ENCODE results near the gene OR5A2.
"Not testable (repeated sequence)": the region's sequence is repeated elsewhere in the genome, so short reads cannot be mapped to it uniquely, and the experiment has no call there.

Gene OR5A2

DNA sequence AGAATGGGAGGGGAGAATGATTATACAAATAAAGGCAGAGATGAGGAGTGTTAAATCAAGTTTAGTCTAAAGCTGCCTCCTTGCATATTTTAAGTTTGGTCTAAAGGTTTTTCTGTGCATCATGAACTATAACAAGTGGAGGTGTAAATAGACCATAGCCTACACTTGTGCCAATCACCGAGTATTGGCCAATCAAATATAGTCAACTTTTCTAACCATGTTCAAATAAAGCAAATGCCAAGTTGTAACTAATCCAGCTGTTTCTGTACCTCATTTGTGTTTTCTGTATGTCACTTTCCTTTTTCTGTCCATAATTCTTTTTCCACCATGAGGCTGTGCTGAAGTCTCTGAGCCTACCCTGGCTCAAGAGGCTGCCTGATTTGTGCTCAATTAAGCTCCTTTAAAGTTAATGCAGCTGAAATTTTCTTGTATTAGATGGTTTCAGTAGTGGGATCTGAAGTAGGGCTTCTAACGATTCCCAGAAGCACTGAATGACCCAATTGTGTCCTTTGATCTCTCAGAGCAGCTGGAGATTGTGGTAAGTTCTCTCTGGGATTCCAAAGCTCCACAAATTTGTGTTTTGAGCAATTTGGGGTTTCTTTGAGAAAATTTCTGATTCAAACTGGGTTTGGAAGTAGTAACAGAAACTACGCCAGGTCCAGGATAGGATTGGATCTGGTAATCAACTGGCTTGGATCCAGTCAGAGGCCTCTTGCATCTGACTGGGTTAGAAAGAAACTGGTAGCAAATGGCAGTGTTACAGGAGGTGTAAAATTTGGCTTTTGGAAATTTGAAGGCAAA lies 25.6 kb downstream of the OR5A2 start:
- Histone ChIP-seq H3K27ac (ENCODE audit: low read depth, low read length) (no peak overlapping the region), H3K4me1 (ENCODE audit: control insufficient read depth in 5 of 5, insufficient read depth in 5 of 5, low read length in 5 of 5) (no peaks in the 10 kb centered on the region), H3K9me3 (ENCODE audit: control insufficient read depth in 5 of 5, low read length in 5 of 5) (peaks cover 0 to 9% (median 5%) of the 10 kb centered on the region in 5 donors), H3K9ac (ENCODE audit: low read length in 5 of 5) (no peak overlapping the region), H3K36me3 (ENCODE audit: control insufficient read depth in 5 of 5, insufficient read depth in 5 of 5, low read length in 5 of 5) (no peaks in the 10 kb centered on the region), H3K4me3 (ENCODE audit: low read depth in 1 of 5, low read length in 5 of 5) (no peak overlapping the region), H3K27me3 (ENCODE audit: control insufficient read depth in 5 of 5, insufficient read depth in 4 of 5, low read length in 5 of 5) (no peaks in the 10 kb centered on the region)

DNA sequence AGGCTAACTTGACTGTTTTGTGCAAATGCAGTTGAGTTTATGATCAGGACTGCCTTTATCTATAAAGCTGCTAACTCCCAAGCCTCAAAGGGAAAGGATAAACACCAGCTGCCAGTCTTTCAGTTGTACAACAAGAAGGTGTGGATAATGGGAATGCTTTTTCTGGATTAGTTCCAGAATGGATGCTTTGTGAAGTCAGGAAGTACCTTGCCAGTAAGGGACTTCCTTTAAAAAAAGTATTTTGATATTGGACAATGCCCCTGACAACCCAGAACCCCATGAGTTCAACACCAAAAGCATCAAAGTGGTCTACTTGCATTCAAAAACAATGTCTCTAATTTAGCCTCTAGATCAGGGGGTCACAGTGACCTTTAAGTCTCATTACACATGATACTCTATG lies 32.0 kb downstream of the OR5A2 start:
- Histone ChIP-seq H3K4me1 (ENCODE audit: control insufficient read depth in 5 of 5, insufficient read depth in 5 of 5, low read length in 5 of 5) (no peaks in the 10 kb centered on the region), H3K36me3 (ENCODE audit: control insufficient read depth in 5 of 5, insufficient read depth in 5 of 5, low read length in 5 of 5) (no peaks in the 10 kb centered on the region), H3K27ac (ENCODE audit: low read depth, low read length) (no peak overlapping the region), H3K27me3 (ENCODE audit: control insufficient read depth in 5 of 5, insufficient read depth in 4 of 5, low read length in 5 of 5) (no peaks in the 10 kb centered on the region), H3K4me3 (ENCODE audit: low read depth in 1 of 5, low read length in 5 of 5) (no peak overlapping the region), H3K9me3 (ENCODE audit: control insufficient read depth in 5 of 5, low read length in 5 of 5) (peaks cover 0 to 2% (median 0%) of the 10 kb centered on the region in 5 donors), H3K9ac (ENCODE audit: low read length in 5 of 5) (no peak overlapping the region)

DNA sequence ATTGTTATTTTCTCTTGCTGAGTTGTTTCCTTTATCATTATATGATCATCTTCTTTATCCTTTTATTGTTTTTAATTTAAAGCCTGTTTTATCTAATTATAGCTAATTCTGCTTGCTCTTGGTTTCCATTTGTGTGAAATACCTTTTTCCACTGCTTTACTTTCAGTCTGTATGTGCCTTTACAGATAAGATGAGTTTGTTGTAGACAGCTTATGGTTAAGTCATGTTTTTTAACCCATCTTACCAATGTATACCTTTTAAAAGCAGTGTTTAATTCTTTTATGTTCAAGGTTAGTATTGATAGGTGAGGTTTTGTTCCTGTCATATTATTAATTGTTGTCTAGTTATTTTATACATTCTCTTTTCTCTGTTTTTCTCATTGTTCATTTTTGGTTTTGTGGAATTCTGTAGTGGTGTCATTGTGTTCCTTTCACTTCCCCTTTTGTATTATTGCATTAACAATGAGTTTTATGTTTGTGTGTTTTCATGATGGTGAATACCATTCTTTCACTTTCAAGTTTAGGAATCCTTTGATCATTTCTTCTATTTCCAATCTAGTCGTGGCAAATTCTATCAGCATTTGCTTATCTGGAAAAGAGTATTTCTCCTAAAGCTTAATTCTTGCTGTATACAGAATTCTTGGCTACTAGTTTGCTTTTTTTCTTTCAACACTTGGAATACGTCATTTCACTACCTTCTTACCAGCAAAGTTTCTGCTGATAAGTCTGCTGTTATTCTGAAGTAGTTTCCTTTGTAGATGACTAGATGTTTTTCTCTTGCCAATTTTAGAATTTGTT lies 45.8 kb downstream of the OR5A2 start:
- H3K27ac ChIP-seq (ENCODE audit: low read depth, low read length) = no peak overlapping the region
- H3K36me3 ChIP-seq (ENCODE audit: control insufficient read depth in 5 of 5, insufficient read depth in 5 of 5, low read length in 5 of 5) = no peaks in the 10 kb centered on the region
- no peaks in the 10 kb centered on the region for H3K27me3 ChIP-seq (ENCODE audit: control insufficient read depth in 5 of 5, insufficient read depth in 4 of 5, low read length in 5 of 5)
- no peaks in the 10 kb centered on the region for H3K4me1 ChIP-seq (ENCODE audit: control insufficient read depth in 5 of 5, insufficient read depth in 5 of 5, low read length in 5 of 5)
- H3K4me3 ChIP-seq (ENCODE audit: low read depth in 1 of 5, low read length in 5 of 5) = no peak overlapping the region
- H3K9ac ChIP-seq (ENCODE audit: low read length in 5 of 5) = no peak overlapping the region
- H3K9me3 ChIP-seq (ENCODE audit: control insufficient read depth in 5 of 5, low read length in 5 of 5) = peaks cover 0 to 3% (median 0%) of the 10 kb centered on the region in 5 donors

DNA sequence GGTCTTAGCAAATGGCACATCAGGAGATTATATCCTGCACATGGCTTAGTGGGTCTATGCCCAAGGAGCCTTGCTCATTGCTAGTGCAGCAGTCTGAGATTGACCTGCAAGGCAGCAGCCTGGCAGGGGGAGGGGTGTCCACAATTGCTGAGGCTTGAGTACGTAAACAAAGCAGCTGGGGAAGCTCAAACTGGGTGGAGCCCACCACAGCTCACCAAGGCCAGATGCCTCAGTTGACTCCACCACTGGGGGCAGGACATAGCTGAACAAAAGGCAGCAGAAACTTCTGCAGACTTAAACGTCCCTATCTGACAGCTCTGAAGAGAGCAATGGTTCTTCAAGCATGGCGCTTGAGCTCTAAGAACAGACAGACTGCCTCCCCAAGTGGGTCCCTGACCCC lies 53.9 kb downstream of the OR5A2 start:
- H3K9me3 ChIP-seq (ENCODE audit: control insufficient read depth in 5 of 5, low read length in 5 of 5) = peaks cover 0 to 30% (median 16%) of the 10 kb centered on the region in 5 donors
- peaks cover 0 to 12% (median 0%) of the 10 kb centered on the region in 5 donors for H3K4me1 ChIP-seq (ENCODE audit: control insufficient read depth in 5 of 5, insufficient read depth in 5 of 5, low read length in 5 of 5)

DNA sequence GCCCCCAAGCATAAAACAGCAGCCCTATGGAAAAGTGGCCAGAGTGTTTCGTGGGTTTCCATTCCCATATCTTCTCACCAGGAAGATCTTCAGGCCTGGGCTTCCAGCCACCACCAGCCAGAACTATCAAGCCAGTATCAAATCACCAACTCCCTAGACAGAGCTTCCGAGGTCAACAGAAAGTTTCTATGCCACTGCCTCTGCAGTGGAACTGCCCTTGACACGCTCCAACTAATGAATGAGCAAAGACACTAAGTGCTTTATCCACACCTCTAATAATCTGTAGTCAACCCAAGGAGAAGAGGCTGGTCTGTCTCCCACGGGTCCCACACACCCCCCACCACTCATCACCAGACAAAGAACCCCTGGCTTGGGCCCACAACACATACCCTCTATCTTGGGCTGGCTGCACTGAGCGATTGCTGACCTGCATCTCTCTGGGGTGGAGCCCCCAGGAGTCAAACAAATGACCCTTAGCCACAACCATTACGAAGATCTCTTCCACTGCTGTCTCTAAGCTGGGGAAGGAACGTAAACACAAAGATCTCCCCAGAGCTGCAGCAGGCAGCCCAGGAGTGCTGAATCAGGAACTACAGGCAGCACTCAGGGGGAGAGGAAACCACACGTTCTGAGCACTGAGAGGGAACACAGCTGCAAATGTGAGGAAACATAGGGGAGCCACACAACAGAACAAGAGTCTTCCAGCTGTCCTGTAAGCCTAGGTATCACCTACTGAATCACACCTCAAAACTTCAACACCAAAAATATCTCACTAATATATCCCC lies 57.8 kb downstream of the OR5A2 start:
- no peak overlapping the region for H3K4me3 ChIP-seq (ENCODE audit: low read depth in 1 of 5, low read length in 5 of 5)
- peaks cover 0 to 12% (median 0%) of the 10 kb centered on the region in 5 donors for H3K4me1 ChIP-seq (ENCODE audit: control insufficient read depth in 5 of 5, insufficient read depth in 5 of 5, low read length in 5 of 5)
- H3K9me3 ChIP-seq (ENCODE audit: control insufficient read depth in 5 of 5, low read length in 5 of 5) = peaks cover 0 to 27% (median 16%) of the 10 kb centered on the region in 5 donors
- H3K27ac ChIP-seq (ENCODE audit: low read depth, low read length) = no peak overlapping the region
- no peaks in the 10 kb centered on the region for H3K27me3 ChIP-seq (ENCODE audit: control insufficient read depth in 5 of 5, insufficient read depth in 4 of 5, low read length in 5 of 5)
- no peak overlapping the region for H3K9ac ChIP-seq (ENCODE audit: low read length in 5 of 5)
- no peaks in the 10 kb centered on the region for H3K36me3 ChIP-seq (ENCODE audit: control insufficient read depth in 5 of 5, insufficient read depth in 5 of 5, low read length in 5 of 5)

More for the DNA sequence above, 53.9 kb downstream of the OR5A2 start:
- not testable (repeated sequence) for H3K27ac ChIP-seq (ENCODE audit: low read depth, low read length); H3K27me3 ChIP-seq (ENCODE audit: control insufficient read depth in 5 of 5, insufficient read depth in 4 of 5, low read length in 5 of 5); H3K9ac ChIP-seq (ENCODE audit: low read length in 5 of 5); H3K36me3 ChIP-seq (ENCODE audit: control insufficient read depth in 5 of 5, insufficient read depth in 5 of 5, low read length in 5 of 5)
- H3K4me3 ChIP-seq (ENCODE audit: low read depth in 1 of 5, low read length in 5 of 5) = peak overlapping the region in 1 of 5 donors; percentile 17

Measured in subcutaneous abdominal adipose tissue (tissue), 5 donors.